ENCODE data around the gene IL36A. TPM values are rescaled to one million over a fixed set of nuclear protein-coding genes. Genes with fewer than 3 reads are reported as not detected.

IL36A gene
- total and polyA plus RNA-seq, 9 of the 15 experiments (the other 6 are each of a cell fraction or from before 2014, with no cell fraction given), result not detected

- TF ChIP-seq KAT7 (CRISPR knock-in tag; IDR thresholded peaks at IDR 0.05; ENCODE audit: borderline replicate concordance) (no peak), POU5F1 (IDR thresholded peaks at IDR 0.05; ENCODE audit: borderline replicate concordance, low read depth, low read length, partially characterized antibody) (no peak), ARID4B (CRISPR knock-in tag; IDR thresholded peaks at IDR 0.05) (no peak), MAFF (IDR thresholded peaks at IDR 0.05; ENCODE audit: low read length) (peak; percentile 97), TGIF2 (CRISPR knock-in tag; IDR thresholded peaks at IDR 0.05) (no peak), EHMT2 (IDR thresholded peaks at IDR 0.05) (peak; percentile 84), ZNF436 (CRISPR knock-in tag; IDR thresholded peaks at IDR 0.05) (no peak), ERF (CRISPR knock-in tag; IDR thresholded peaks at IDR 0.05) (no peak), RCOR1 (IDR thresholded peaks at IDR 0.05; ENCODE audit: borderline replicate concordance in 1 of 2, low read depth in 2 of 2, low read length in 2 of 2) (peak; percentile 58 to 90; a peak in 3 of 4 replicates), NBN (IDR thresholded peaks at IDR 0.05; ENCODE audit: low read depth) (peak; percentile 94), GTF2A2 (tag; IDR thresholded peaks at IDR 0.05) (no peak), CCAR2 (IDR thresholded peaks at IDR 0.05; ENCODE audit: low read depth, low read length) (no peak), RFX5 (IDR thresholded peaks at IDR 0.05; ENCODE audit: low read depth, low read length) (no peak), MECOM (CRISPR knock-in tag; IDR thresholded peaks at IDR 0.05) (peak; percentile 76), NFYB (IDR thresholded peaks at IDR 0.05; ENCODE audit: extremely low read depth, insufficient read length) (no peak), ATF7 (IDR thresholded peaks at IDR 0.05) (peak; percentile 89), EWSR1 (IDR thresholded peaks at IDR 0.05; ENCODE audit: borderline replicate concordance, low read depth, partially characterized antibody) (no peak), PATZ1 (CRISPR knock-in tag; IDR thresholded peaks at IDR 0.05; ENCODE audit: borderline replicate concordance) (no peak), ZNF140 (CRISPR knock-in tag; IDR thresholded peaks at IDR 0.05) (no peak), NCOA4 (IDR thresholded peaks at IDR 0.05; ENCODE audit: partially characterized antibody) (no peak), ARNT (IDR thresholded peaks at IDR 0.05) (peak; percentile 10 to 94; a peak in 2 of 4 replicates), SAFB (IDR thresholded peaks at IDR 0.05; ENCODE audit: borderline replicate concordance, low read depth, low read length) (no peak)
Observed at GRCh38 chr2:113012436-113013335, 7.4 kb downstream of the IL36A start (continued).
